Thyroid gland (tissue), 4 donors: Measurements from ENCODE around the gene TPSB2. TPM values are rescaled to one million over a fixed set of nuclear protein-coding genes. Genes with fewer than 3 reads are reported as not detected.
"Not testable (repeated sequence)": the region's sequence is repeated elsewhere in the genome, so short reads cannot be mapped to it uniquely, and the experiment has no call there.

Experiments
- DNase-seq, 2 donors: peaks; one replicate each; pipeline ENCODE4 v3.0.0-alpha.2; 2019
- H3K27ac ChIP-seq, 3 donors: fragments of 200-600 bp; sonication (generic); 1 replicate in 2 of 3; 2 replicates in 1 of 3; pipeline ENCODE4 v1.5.1; 2016 to 2019; ENCODE audit warnings: mild to moderate bottlenecking in 1 of 3, moderate library complexity in 1 of 3
- H3K27me3 ChIP-seq: fragments of 200-600 bp; sonication (generic); one replicate; pipeline ENCODE4 v1.5.1; 2019
- H3K36me3 ChIP-seq, 2 donors: fragments of 200-600 bp; sonication (generic); one replicate each; pipeline ENCODE4 v1.5.1; 2016 to 2019
- H3K4me1 ChIP-seq, 2 donors: fragments of 200-600 bp; sonication (generic); one replicate each; pipeline ENCODE4 v1.5.1; 2017 to 2019
- H3K4me3 ChIP-seq, 3 donors: fragments of 200-600 bp; sonication (generic); replicated peaks in 1 of 3; 1 replicate in 2 of 3; 2 replicates in 1 of 3; pipeline ENCODE4 v1.5.1; 2016; ENCODE audit warnings: mild to moderate bottlenecking in 1 of 3
- H3K9me3 ChIP-seq: fragments of 200-600 bp; sonication (generic); one replicate; pipeline ENCODE4 v1.5.1; 2017
- CTCF ChIP-seq, 6 experiments: fragments of 200-600 bp in 3 of 6; fragments of 450-650 bp in 3 of 6; sonication (generic) in 3 of 6; IDR thresholded peaks; one replicate each; pipeline ENCODE4 v1.5.1; 2016 to 2019; ENCODE audit warnings: antibody characterized with exemption in 6 of 6, mild to moderate bottlenecking in 2 of 6, inconsistent platforms in 1 of 6, moderate library complexity in 1 of 6
- POLR2A ChIP-seq, 2 donors: fragments of 450-650 bp; IDR thresholded peaks; one replicate each; pipeline ENCODE4 v1.6.1; 2017; ENCODE audit warnings: antibody characterized with exemption in 2 of 2, mild to moderate bottlenecking in 2 of 2, moderate library complexity in 1 of 2
- WGBS, 2 donors: methylation state at CpG; one replicate each; pipeline ENCODE4 v1.1.5; 2017; 5-methylcytosine and 5-hydroxymethylcytosine counted together
- intact Hi-C: fragments of 100-400 bp; cut with DNase I; formaldehyde crosslinking; loops from one replicate; pipeline ENCODE4 v1.15.1; 2023
- total RNA-seq, 4 donors: library from RNA; depleted of rRNA; stranded (reverse); fragments of >200 nt; gene quantifications; one replicate each; pipeline ENCODE4 v1.2.3, GENCODE V29; 2016

Gene TPSB2
- total RNA-seq, 4 donors from 2014 or later, result 1.1 to 16.6 (median 11.9) TPM; not detected in 1

- peak; percentile 21 to 34 for DNase-seq
- Histone ChIP-seq H3K4me3 (no peak overlapping the region), H3K27ac (no peak overlapping the region)
Measured at GRCh38 chr16:1194665-1195392, 35.2 kb downstream of the TPSB2 start.

GRCh38 chr16:1193825-1194581, 36.0 kb downstream of the TPSB2 start:
- DNase-seq, result no peak
- H3K27me3 ChIP-seq, result no peaks in the 10 kb centered on the region
- H3K36me3 ChIP-seq, result no peaks in the 10 kb centered on the region
- no peaks in the 10 kb centered on the region for H3K9me3 ChIP-seq
- 36 to 86% methylated on average over 3 to 8 of the region's 29 CpGs for WGBS, 2 donors
- no peak overlapping the region for H3K27ac ChIP-seq
- TF ChIP-seq CTCF (IDR thresholded peaks at IDR 0.05) (no peak), POLR2A (IDR thresholded peaks at IDR 0.05) (no peak)
- H3K4me3 ChIP-seq, result no peak overlapping the region
- intact Hi-C loops, result loop anchor here (2.0 to 10.0 kb wide), 2 partner anchors 87 to 489 kb away; partner anchors contain the start of gene FBXL16
- H3K4me1 ChIP-seq, result peaks cover 4 to 5% of the 10 kb centered on the region in 2 donors

More at GRCh38 chr16:1194665-1195392, 35.2 kb downstream of the TPSB2 start:
- no peaks in the 10 kb centered on the region for H3K36me3 ChIP-seq
- intact Hi-C loops, result loop anchor here (2.0 to 10.0 kb wide), 2 partner anchors 88 to 490 kb away; partner anchors contain the start of gene FBXL16
- H3K9me3 ChIP-seq, result no peaks in the 10 kb centered on the region
- H3K27me3 ChIP-seq, result no peaks in the 10 kb centered on the region
- WGBS, 2 donors, result 49 to 57% methylated on average over 20 to 21 of the region's 61 CpGs
- TF ChIP-seq POLR2A (IDR thresholded peaks at IDR 0.05) (no peak), CTCF (IDR thresholded peaks at IDR 0.05) (peak; percentile 70 to 93 (median 84))
- peaks cover 4 to 5% of the 10 kb centered on the region in 2 donors for H3K4me1 ChIP-seq

- no peak overlapping the region for H3K27ac ChIP-seq
- 85% methylated on average over 20 to 21 of the region's 30 CpGs for whole genome bisulfite sequencing, 2 donors
- no peaks in the 10 kb centered on the region for H3K27me3 ChIP-seq
- H3K4me3 ChIP-seq, result no peak overlapping the region
- TF ChIP-seq CTCF (IDR thresholded peaks at IDR 0.05) (no peak), POLR2A (IDR thresholded peaks at IDR 0.05) (no peak)
- no peak for DNase-seq
- no peaks in the 10 kb centered on the region for H3K36me3 ChIP-seq
- intact Hi-C loops, result loop anchor here (10.0 kb wide), 1 partner anchor 488 kb away; the partner anchor contains the start of gene FBXL16
- H3K4me1 ChIP-seq, result peaks cover 4 to 5% of the 10 kb centered on the region in 2 donors
- H3K9me3 ChIP-seq, result no peaks in the 10 kb centered on the region
Measured at GRCh38 chr16:1193143-1193824, 36.7 kb downstream of the TPSB2 start.

GRCh38 chr16:1192384-1193073, 37.5 kb downstream of the TPSB2 start:
- Histone ChIP-seq H3K4me1 (peaks cover 4 to 5% of the 10 kb centered on the region in 2 donors), H3K36me3 (no peaks in the 10 kb centered on the region), H3K4me3 (no peak overlapping the region), H3K9me3 (no peaks in the 10 kb centered on the region), H3K27ac (no peak overlapping the region), H3K27me3 (no peaks in the 10 kb centered on the region)
- 75 to 85% methylated on average over 7 to 9 of the region's 9 CpGs for WGBS, 2 donors
- intact Hi-C loops, result loop anchor here (10.0 kb wide), 1 partner anchor 488 kb away; the partner anchor contains the start of gene FBXL16
- DNase-seq, result no peak
- TF ChIP-seq POLR2A (IDR thresholded peaks at IDR 0.05) (no peak), CTCF (IDR thresholded peaks at IDR 0.05) (no peak)

GRCh38 chr16:1190789-1191188, 39.2 kb downstream of the TPSB2 start:
- not testable (repeated sequence) for H3K4me1 ChIP-seq, H3K9me3 ChIP-seq, H3K27me3 ChIP-seq, DNase-seq, H3K36me3 ChIP-seq, H3K27ac ChIP-seq, H3K4me3 ChIP-seq
- 100% methylated on average over 2 of the region's 11 CpGs; no CpG with 5 or more reads in 1 of the 2 donors for WGBS, 2 donors
- intact Hi-C loops, result loop anchor here (10.0 kb wide), 1 partner anchor 486 kb away; the partner anchor contains the start of gene FBXL16
